ENCODE measurements around the gene QRICH1.

- TF ChIP-seq SIN3A (IDR thresholded peaks at IDR 0.05; ENCODE audit: borderline replicate concordance, low read depth, low read length) (no peak), ZSCAN29 (CRISPR knock-in tag; conservative IDR thresholded peaks at IDR 0.05) (no peak), POLR2A (IDR thresholded peaks at IDR 0.05; ENCODE audit: insufficient read depth in 1 of 2, low read depth in 2 of 2, low read length in 2 of 2) (no peak), CTCF (CRISPR knock-in tag; IDR thresholded peaks at IDR 0.05) (peak; percentile 51), RFX5 (IDR thresholded peaks at IDR 0.05; ENCODE audit: low read depth, low read length) (no peak), ZNF781 (CRISPR knock-in tag; IDR thresholded peaks at IDR 0.05; ENCODE audit: borderline replicate concordance, not compliant biosample characterization) (no peak)
These were observed 40.8 kb upstream of the QRICH1 start for GRCh38 chr3:49134471-49135265.

Measured in HepG2 (cell line).